ENCODE data around the gene LARGE2. TPM values are rescaled to one million over a fixed set of nuclear protein-coding genes. Genes with fewer than 3 reads are reported as not detected.

LARGE2 gene
- total RNA-seq, 1 experiment from 2014 or later: 124 TPM

GRCh38 chr11:45890886-45891550, 31.4 kb upstream of the LARGE2 start:
- ChIA-PET POLR2A (no interaction called here), CTCF (interaction anchor here (0.7 to 1.6 kb wide), 4 partner anchors 19 to 115 kb away, joined by 4 to 6 read pairs (median 4); partner anchors contain the start of gene PEX16)
- DNase-seq (ENCODE audit: low spot score): no peak
- no peaks in the 10 kb centered on the region for H3K36me3 Mint-ChIP-seq
- TF ChIP-seq ELF4 (CRISPR knock-in tag; IDR thresholded peaks at IDR 0.05; ENCODE audit: low read depth) (no peak), NR1H2 (CRISPR knock-in tag; IDR thresholded peaks at IDR 0.05) (no peak), ZBTB21 (CRISPR knock-in tag; IDR thresholded peaks at IDR 0.05; ENCODE audit: borderline replicate concordance) (no peak), IRF1 (CRISPR knock-in tag; IDR thresholded peaks at IDR 0.05) (no peak), ZNF232 (CRISPR knock-in tag; IDR thresholded peaks at IDR 0.05) (no peak), ZNF121 (CRISPR knock-in tag; IDR thresholded peaks at IDR 0.05) (no peak), E2F5 (CRISPR knock-in tag; IDR thresholded peaks at IDR 0.05) (no peak), ATF2 (CRISPR knock-in tag; IDR thresholded peaks at IDR 0.05; ENCODE audit: borderline replicate concordance, low read depth) (no peak), ZNF281 (CRISPR knock-in tag; IDR thresholded peaks at IDR 0.05) (no peak), MLX (CRISPR knock-in tag; IDR thresholded peaks at IDR 0.05) (no peak)
- TF ChIP-seq, protein P1, sequence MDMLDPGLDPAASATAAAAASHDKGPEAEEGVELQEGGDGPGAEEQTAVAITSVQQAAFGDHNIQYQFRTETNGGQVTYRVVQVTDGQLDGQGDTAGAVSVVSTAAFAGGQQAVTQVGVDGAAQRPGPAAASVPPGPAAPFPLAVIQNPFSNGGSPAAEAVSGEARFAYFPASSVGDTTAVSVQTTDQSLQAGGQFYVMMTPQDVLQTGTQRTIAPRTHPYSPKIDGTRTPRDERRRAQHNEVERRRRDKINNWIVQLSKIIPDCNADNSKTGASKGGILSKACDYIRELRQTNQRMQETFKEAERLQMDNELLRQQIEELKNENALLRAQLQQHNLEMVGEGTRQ (CRISPR knock-in tag; IDR thresholded peaks at IDR 0.05): no peak
- H3K9me3 Mint-ChIP-seq: no peaks in the 10 kb centered on the region
- H3K27me3 Mint-ChIP-seq (ENCODE audit: low read depth): no peaks in the 10 kb centered on the region
- no peak for ATAC-seq
- H3K27ac Mint-ChIP-seq: no peak overlapping the region
- no peak overlapping the region for H3K4me3 Mint-ChIP-seq
- H3K4me1 Mint-ChIP-seq: peaks cover 22% of the 10 kb centered on the region

GRCh38 chr11:45892856-45893255, 29.6 kb upstream of the LARGE2 start:
- Mint-ChIP-seq H3K4me3 (no peak overlapping the region), H3K9me3 (no peaks in the 10 kb centered on the region), H3K27ac (peak overlapping the region; percentile 43), H3K27me3 (ENCODE audit: low read depth) (no peaks in the 10 kb centered on the region), H3K4me1 (peaks cover 28% of the 10 kb centered on the region), H3K36me3 (no peaks in the 10 kb centered on the region)
- ATAC-seq: peak; percentile 18
- CTCF ChIA-PET: interaction anchor here (0.7 to 1.7 kb wide), 4 partner anchors 12 to 33 kb away, joined by 3 to 13 read pairs (median 4); no protein-coding TSS in a partner anchor
- POLR2A ChIA-PET: no interaction called here
- DNase-seq (ENCODE audit: low spot score): no peak
- no peak for TF ChIP-seq TP53 (CRISPR knock-in tag; IDR thresholded peaks at IDR 0.05)
- TF ChIP-seq, protein P2, sequence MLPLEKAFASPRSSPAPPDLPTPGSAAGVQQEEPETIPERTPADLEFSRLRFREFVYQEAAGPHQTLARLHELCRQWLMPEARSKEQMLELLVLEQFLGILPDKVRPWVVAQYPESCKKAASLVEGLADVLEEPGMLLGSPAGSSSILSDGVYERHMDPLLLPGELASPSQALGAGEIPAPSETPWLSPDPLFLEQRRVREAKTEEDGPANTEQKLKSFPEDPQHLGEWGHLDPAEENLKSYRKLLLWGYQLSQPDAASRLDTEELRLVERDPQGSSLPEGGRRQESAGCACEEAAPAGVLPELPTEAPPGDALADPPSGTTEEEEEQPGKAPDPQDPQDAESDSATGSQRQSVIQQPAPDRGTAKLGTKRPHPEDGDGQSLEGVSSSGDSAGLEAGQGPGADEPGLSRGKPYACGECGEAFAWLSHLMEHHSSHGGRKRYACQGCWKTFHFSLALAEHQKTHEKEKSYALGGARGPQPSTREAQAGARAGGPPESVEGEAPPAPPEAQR (CRISPR knock-in tag; IDR thresholded peaks at IDR 0.05): no peak
- TF ChIP-seq ZNF232 (CRISPR knock-in tag; IDR thresholded peaks at IDR 0.05): no peak
- TF ChIP-seq JAZF1 (CRISPR knock-in tag; IDR thresholded peaks at IDR 0.05): no peak
- TF ChIP-seq, protein P3, sequence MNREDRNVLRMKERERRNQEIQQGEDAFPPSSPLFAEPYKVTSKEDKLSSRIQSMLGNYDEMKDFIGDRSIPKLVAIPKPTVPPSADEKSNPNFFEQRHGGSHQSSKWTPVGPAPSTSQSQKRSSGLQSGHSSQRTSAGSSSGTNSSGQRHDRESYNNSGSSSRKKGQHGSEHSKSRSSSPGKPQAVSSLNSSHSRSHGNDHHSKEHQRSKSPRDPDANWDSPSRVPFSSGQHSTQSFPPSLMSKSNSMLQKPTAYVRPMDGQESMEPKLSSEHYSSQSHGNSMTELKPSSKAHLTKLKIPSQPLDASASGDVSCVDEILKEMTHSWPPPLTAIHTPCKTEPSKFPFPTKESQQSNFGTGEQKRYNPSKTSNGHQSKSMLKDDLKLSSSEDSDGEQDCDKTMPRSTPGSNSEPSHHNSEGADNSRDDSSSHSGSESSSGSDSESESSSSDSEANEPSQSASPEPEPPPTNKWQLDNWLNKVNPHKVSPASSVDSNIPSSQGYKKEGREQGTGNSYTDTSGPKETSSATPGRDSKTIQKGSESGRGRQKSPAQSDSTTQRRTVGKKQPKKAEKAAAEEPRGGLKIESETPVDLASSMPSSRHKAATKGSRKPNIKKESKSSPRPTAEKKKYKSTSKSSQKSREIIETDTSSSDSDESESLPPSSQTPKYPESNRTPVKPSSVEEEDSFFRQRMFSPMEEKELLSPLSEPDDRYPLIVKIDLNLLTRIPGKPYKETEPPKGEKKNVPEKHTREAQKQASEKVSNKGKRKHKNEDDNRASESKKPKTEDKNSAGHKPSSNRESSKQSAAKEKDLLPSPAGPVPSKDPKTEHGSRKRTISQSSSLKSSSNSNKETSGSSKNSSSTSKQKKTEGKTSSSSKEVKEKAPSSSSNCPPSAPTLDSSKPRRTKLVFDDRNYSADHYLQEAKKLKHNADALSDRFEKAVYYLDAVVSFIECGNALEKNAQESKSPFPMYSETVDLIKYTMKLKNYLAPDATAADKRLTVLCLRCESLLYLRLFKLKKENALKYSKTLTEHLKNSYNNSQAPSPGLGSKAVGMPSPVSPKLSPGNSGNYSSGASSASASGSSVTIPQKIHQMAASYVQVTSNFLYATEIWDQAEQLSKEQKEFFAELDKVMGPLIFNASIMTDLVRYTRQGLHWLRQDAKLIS (CRISPR knock-in tag; IDR thresholded peaks at IDR 0.05; ENCODE audit: borderline replicate concordance): no peak
- TF ChIP-seq CDX4 (CRISPR knock-in tag; IDR thresholded peaks at IDR 0.05; ENCODE audit: borderline replicate concordance): no peak
- no peak for TF ChIP-seq TCF7 (CRISPR knock-in tag; IDR thresholded peaks at IDR 0.05; ENCODE audit: low read depth)
- no peak for TF ChIP-seq NR3C1 (CRISPR knock-in tag; conservative IDR thresholded peaks at IDR 0.05; ENCODE audit: low read depth)
- no peak for TF ChIP-seq FOXP1 (CRISPR knock-in tag; IDR thresholded peaks at IDR 0.05; ENCODE audit: borderline replicate concordance)

Data from WTC11 (cell line).